COLO829 (cell line): ENCODE data around the gene FAM3B.

ENCODE experiments used
- DNase-seq: peaks from one replicate; pipeline ENCODE4 v3.0.0; 2012; ENCODE audit warnings: low spot score

The FAM3B gene

DNA sequence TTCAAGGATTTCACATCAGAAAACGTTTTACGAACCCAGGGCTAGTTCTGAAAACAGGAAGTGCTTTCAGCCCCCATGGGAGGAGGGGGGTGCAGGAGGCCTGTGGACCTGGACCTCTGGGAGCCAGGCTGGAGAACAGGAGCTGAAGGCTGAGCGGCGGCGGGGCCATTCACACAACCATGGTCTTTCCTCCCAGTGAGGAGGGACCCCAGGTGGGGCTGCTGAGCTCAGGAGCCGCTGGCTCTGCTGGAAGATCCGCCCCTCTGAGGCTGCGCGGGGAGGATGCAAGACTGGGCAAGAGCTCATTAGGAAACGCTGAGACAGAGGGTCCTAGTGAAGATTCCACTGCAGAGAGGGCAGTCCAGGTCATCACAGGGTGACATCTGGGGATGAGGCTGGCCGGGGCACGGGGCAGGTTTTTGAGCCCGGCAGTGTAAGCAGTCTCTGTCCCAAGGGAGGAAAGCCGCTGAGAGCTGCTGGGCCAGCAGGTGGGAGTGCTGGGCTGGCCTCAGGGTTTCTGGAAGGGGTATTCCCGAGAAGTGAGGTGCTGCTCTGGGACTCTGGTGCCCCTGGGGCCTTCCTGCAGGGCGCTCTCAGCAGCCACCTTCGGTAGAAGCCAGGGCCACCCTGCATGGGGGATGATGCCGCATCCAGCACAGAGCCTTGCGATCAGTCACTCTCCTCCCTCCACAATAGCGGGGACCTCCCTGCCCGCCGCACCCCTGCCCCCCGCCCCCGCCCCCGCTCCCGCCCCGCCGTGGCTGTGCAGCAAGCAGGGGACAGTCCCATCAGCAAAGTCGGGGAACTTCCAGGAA lies 52.7 kb downstream of the FAM3B start:
- DNase-seq, result no peak

DNA sequence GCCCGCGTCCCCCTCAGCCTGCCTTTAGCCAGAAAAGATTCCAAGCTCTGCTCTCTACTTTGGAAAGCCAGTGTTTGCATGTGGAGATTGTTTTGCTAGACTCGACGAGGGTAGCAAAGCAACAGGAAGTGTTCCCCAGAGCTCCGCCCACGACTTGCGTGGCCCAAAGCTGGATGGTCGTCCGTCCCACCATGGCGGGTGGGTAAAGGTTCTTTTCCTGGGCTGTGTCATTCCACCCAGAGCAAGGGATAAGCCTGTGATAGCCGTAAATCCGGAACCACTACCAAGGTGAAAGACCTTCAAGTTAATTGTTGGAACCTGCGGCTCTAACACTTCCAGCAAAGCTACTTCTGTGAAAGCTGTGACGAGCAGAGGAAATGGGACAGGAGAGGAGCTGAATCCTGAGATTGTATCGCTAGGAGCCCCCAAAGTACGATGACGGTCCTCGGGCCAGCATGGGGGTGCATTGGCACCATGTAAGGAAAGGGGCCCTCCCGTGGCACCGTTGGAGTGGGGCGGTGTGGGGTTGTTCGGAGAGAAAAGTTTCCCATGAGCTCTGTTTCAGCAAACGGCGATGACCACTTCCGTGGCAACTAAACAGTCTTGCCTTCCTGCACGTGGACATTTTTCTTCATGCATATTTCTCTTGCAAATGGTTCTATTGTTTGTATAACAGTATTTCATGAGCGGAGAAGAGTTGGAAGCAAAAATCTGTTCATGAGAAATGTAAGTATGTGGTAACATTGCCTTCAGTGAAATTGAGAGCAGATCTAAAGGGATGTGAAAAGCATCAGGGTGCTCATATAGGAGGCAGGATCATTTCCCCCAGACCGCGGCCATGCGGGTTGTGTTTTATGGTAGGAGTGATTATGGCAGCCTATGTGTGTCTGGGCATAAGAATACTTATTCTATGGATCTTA lies 53.6 kb downstream of the FAM3B start:
- DNase-seq, result no peak

DNA sequence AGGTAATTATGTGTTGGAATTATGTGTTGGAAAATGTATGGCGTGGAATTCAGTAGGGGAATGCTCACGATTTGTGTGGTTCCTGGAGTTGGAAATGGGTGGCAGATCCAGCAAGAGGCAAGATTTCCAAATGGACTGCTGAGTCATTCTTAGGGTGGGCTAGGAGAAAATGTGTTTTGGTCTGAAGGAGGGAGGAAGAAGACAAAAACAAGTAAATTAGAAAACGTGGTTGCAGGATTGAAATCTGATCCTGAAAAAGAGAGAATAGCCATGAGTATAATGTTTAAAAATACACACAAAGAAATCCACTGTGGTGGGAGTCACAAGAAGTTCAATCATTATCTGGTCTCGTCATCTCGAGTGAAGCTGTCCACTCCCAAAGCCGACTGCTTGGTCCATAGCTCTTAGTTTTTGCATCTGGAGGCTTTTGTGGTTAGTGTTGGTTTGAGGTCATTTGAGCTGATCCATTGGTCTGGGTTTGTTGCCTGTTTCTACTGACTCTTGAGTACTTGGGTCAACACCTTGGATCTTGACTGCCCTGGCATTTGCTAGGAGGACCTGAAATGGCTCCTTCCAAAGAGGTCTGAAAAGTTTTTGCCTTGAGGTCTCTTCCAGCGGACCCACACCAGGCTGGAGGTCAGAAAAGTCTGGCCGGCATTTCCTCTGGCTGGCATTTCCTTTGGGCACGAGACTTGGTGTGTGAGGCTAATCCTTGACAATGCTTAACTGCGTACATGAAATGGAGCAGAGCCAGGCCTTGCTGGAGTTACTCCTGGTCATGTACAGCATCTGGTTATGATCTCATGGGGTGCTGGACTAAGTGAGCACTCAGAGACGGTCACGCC lies 54.5 kb downstream of the FAM3B start:
- DNase-seq, result peak; percentile 87

DNA sequence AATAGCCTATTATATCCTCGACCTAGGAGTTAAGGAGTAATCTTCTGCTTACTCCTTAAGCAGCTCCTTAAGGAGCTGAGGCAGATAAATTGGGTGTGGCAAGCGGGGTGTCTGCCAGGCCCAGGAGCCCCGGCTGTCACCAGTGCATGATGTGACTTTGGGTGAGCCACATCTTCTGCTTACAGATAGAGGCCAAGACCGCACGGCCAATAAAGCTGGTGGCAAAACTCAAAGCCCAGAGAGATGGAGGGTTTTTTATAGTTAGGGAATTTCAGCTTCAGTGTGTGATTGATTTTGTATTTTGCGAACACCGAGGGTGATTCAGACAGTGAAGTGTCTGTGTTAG lies 55.1 kb downstream of the FAM3B start:
- no peak for DNase-seq

DNA sequence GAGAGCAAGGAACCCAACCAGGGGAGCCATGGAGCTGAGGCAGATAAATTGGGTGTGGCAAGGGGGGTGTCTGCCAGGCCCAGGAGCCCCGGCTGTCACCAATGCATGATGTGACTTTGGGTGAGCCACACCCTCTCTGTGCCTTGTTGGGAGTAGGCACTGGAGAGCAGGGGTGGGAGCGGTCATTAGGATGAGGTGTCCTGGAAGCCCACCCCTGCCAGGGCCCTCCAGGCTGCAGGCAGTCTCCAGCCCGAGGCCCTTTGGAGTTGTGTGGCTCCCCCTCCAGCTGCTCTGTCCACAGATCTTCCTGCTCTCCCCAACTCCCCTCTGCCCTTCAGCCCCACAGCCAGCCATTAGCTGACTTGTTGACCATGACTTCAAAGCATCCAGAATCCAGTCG lies 56.7 kb downstream of the FAM3B start:
- no peak for DNase-seq

DNA sequence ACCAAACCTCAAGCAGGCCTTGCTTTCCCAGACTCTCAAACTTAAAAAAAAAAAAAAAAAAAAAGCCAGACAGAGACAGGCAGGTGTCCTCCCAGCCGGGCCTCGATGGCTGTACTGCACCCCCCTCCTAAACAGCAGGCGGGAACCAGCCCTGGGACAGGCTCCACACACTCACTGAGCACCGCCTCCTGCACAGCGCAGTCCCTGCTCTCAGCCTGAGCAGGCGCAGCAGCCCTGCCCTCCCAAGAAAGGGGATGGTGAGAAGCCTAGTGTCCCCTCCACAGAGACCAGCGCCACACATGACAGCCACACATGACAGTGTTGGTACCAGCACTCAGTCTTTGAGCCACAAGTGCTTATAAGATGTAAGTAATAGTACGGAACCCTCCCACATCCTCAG lies 57.2 kb downstream of the FAM3B start:
- no peak for DNase-seq

DNA sequence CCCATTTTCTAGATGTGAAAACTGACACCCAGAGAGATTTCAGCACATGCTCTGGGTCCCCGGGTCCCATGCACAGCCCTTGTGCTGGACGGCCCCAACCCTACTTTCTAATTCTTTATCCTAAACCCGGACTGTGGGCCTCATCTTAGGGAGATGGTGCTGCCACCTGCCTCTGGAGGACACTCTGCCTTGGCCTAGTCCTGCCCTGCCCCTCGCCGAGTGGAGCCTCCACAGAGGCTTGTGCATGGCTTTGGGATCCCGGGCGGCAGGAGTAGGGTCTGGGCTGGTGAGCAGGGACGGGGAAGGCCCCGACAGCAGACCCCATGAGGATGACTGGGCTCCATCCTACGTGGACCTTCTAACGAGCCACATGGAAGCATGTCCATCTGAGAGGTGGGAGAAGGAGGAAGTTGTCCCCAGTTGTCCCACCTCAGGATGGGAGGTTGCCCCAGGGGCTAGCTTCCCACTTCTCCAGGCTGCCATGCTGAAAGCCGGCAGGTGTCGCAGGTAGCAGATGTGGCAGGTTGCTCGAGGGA lies 57.6 kb downstream of the FAM3B start:
- no peak for DNase-seq

DNA sequence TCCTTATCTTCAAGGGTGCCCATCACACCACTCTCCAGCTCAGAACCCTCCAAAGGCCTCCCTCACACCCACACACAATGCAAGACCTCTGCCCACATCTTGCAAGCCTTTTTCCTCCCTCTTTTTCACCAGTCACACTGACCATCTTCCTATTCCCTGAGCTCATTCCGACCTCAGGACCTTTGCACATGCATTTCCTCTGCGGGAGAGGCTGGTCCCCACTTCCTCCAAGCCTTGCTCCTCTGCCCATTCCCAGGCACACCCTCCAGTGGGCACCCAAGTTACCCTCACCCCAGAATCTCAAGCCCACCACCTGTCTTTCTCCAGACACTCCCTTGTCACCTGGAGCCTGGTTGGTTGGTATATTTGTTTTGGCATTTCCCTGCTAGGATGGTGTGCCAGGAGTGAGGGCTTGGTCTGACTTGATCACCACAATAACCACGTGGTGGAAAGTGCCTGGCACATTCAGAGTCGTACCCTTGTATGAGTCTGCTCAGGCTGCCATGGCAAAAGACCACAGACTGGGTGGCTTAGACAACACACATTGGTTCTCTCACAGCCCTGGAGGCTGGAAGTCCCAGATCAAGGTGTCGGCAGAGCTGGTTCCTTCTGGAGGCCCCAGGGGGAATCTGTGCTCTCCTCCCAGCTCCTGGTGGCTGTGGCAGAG lies 58.4 kb downstream of the FAM3B start:
- DNase-seq, result no peak

DNA sequence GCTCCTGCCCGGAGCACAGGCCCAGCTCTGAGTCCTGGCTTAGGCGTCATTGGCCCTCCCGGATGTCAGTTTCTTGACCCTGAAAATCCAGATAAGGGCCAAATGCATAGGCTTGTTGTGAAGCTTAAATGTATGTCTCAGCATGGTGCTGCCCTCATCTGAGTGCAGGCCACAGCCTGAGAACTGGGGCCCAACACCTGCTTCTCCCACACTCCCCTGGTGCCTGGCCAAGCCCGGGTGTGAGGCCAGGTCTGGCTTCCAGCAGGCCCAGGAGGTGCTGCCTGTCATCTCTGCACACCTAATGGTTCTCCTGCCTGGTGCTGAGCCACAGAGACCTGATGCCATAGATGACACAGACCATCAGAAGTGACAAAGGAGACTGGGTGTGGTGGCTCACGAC lies 59.3 kb downstream of the FAM3B start:
- DNase-seq, result no peak

DNA sequence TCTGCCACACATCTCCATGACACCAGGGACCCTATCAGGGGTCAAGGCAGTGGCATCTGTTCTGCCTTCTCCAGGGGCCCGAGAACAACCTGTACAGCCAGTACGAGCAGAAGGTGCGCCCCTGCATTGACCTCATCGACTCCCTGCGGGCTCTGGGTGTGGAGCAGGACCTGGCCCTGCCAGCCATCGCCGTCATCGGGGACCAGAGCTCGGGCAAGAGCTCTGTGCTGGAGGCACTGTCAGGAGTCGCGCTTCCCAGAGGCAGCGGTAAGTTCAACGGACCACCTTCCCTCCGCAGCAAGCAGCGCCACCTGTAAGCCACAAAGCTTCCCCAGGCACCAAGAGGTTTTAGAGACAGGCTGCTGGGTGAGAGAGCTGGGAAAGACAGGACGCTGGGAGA lies 61.1 kb downstream of the FAM3B start:
- no peak for DNase-seq

DNA sequence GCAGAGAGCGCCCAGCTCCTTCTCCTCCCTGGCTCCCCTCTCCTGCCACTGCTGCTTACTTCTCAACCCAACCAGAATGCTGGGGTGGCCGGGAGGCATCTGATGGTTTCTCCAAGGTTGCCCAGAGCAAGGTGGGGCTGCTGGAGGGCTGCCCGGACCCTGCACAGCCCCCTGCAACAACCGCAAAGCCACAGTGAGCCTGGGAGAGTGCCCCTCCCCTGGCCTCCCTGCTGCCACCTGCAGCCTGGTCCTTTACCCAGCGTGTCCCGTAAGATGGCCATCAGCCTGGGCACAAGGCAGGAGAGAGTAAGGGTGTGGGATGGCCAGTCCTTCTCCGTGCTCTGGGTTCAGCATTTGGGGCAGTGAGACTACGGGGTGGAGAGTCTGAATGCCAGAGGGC lies 62.2 kb downstream of the FAM3B start:
- no peak for DNase-seq

DNA sequence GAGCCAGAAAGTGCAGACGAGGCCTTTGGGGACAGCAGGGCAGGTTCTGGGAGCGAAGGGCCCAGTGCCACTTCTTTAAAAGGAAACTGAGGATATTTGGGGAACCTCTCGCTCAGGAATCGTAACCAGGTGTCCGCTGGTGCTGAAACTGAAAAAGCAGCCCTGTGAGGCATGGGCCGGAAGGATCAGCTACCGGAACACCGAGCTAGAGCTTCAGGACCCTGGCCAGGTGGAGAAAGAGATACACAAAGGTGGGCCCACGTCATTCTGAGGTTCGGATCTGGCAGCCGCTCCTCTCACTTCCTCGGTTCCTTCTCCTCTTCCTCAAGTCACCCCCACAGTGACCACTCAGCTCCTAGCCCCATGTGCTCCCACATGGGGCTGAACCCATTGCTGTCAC lies 63.3 kb downstream of the FAM3B start:
- no peak for DNase-seq

DNA sequence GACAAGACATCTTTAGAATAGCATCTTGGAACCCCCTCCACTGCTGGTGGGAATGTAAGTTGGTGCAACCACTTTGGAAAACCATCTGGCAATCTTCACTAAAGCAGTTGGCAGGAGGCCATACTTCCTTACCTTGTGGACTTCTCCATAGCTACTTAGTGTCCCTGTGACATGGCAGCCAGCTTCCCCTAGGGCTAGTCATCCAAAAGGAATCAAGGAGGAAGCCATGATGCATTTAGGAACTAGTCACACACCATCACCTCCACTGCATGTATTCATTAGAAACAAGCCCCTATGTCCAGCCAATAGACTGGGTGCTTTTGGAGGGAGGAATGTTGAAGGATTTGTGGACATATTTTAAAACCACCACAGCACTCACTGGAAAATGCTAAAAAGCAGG lies 65.1 kb downstream of the FAM3B start:
- DNase-seq, result no peak

DNA sequence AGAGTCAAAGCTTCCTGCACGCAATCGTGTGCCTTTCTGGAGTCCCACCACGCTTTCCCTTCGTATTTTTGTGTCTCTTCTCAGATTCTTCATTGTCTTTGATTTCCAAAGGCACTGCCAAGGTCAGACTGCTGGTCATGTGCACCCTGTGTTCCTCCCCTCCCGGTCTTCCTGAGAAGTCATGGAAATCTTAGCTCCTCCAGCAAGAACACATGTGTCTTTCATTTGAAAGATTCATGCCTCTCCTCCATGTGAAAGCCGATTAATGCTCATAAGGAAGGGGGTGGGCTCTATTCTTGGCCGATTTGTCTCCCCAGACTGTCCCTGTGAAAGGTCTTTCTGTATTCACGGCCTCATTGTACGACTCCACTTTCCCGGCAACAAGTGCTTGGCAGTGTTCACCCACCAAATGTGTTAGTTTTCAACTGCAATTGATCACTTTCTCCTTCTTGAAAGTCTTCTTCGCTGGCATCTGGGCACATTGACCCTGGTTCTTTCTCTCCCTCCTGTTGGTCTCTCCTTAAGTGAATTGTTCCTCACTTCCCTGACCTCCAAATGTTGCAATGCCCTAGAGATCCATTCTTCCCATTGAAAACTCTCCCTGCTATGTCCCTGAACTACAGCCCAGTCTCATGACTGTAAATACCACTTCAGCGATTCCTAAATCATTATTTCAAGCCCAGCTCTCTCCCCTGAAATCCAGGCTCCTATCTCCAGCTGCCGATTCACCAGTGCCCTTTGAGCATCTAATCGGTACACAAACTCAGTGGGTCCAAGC lies 70.6 kb downstream of the FAM3B start:
- DNase-seq, result peak; percentile 85

DNA sequence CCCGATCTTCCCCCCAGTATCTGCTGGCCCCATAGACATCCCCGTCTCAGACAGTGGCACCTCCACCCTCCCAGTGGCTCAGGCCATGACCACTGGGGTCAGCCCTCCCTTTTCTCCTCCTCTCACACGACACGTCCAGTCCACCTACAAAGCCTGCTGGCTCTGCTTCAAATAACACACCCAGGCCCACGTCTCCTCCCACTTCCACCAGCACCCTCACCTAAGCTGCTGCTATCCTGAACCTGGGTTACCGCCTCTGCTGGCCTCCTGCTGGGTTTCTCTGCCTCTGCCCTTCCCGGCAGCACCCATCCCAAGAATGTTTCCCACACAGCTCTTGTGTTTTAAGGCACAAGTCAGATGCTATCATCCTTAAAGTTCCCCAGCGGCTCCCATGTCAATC lies 71.2 kb downstream of the FAM3B start:
- no peak for DNase-seq

DNA sequence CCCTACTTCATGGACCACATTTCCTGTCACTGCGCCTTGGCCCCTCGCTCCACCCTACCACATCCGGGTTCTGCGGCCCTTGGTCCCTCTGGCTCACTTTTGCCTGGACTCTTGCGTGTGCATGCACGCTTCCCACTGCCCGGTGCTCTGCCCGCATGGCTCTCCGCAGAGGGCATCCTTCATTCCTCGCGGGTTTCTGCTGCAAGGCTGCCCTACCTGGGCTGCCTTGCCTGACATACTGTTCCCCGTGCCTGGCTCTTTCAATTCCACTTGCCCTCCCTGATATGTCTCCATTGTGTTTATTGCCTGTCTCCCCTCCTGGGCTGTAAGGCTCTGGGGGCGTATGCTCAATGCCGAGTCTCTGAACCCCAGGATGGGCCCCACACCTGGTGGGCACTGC lies 71.7 kb downstream of the FAM3B start:
- DNase-seq, result no peak

DNA sequence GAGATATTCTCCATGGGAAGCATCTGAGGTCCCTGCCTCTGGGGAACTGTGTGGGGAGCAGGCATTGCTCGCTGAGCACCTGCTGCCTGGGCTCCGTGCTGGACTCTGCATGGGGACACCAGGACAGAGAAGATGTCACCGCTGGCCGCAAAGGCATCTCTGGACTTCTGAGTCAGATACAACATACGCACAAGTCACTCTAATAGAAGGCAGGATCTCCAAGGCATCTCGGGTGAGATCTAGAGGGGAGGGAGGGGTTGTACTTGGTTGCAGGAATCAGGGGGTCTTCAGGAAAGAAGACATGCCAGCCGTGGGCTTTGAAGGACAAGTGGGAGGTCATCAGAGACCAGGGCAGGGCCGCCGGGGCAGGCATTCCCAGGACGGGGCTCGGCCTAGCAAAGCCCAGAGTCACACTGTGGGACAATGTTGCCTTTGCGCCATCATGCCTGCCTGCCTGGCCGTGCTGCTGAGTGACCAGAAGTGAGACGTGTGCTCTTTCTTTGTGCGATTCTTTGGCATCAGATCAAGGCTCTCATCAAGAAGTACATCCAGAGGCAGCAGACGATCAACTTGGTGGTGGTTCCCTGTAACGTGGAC lies 73.5 kb downstream of the FAM3B start:
- DNase-seq, result no peak

DNA sequence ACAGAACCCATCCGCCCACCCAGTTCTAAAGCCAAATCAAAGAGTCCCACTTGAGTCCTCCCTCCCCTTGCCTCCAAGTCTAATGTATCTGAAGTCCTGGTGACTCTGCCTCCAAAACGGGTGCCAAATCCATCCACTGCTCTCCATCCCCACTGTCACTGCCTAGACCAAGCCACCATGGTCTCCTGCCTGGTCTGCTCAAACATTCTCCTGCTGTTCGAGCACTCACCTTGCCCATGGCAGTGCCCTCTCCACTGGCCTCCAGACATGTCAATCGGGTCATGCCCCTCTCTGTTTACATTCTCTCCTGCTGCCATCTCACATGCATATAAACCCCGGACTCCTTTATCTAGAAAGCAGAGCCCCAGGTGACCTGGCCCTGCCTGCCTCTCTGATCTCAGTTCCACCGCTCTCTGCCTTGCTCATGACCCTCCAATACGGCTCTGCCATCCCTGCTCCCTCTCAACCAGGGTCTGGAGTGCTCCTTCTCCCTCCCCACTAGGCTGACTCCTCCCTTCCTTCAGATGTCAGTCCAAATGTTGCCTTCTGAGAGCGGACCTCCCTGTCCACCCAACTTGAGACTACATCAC lies 77.4 kb downstream of the FAM3B start:
- no peak for DNase-seq

DNA sequence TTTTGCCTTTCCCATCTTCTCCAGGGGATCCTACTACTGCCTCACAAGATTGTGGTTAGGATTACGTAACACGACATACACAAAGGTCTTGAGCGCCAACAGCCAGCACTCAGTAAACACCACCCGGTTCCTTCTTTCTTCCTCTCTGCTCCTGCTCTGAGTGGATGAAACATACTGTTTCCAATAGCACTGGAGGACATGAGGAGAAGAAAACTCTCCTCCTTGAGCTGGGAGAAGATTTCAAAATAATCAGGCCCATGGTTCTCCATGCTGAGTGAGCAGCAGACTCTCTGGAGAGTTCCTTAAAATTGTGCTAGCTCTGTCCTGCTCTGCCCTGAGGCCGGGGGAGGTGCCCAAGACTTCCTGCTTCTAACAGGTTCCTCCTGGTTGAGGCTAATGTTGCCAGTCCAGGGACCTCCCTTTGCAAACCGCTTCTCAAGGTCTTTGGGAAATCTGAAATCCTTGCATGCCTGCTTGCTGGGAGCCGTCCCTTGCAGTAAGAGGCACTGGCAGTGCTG lies 80.0 kb downstream of the FAM3B start:
- no peak for DNase-seq

DNA sequence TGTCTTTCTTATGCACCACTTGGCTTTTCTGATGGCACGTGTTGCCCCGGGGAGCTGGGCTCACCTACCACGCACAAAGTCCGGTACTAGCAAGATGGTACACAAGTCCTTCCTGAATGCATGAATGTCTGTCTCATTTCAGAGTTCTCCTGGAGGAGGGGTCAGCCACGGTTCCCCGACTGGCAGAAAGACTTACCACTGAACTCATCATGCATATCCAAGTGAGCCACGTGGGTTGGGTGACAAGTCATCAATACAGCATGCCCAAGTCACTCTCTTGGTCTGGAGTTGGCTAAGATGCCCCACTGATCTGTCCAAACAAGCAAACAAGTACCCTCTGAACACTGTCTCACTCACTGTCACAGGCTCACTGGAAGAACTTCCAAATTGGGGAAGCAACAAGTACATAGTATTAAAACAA lies 80.9 kb downstream of the FAM3B start:
- no peak for DNase-seq
